Muscle of back (tissue), 13 donors: ENCODE data around the gene AMER3. TPM values are rescaled to one million over a fixed set of nuclear protein-coding genes. Genes with fewer than 3 reads are reported as not detected.
"Not testable (repeated sequence)": the region's sequence is repeated elsewhere in the genome, so short reads cannot be mapped to it uniquely, and the experiment has no call there.

Experiments used
- DNase-seq, 3 donors: peaks; one replicate each; pipeline versions ENCODE4 v3.0.0 to v3.0.0-alpha.2; 2013
- long read RNA-seq, 9 donors: transcript quantifications; one replicate each; lab custom pipeline, GENCODE V29; 2026
- polyA plus RNA-seq, 10 donors: library from polyadenylated mRNA; unstranded; fragments of 120-200 nt; gene quantifications; one replicate each; pipeline ENCODE4 v1.2.1, GENCODE V29; 2013; ENCODE audit not compliant: insufficient read length in 10 of 10

Gene AMER3, protein sequence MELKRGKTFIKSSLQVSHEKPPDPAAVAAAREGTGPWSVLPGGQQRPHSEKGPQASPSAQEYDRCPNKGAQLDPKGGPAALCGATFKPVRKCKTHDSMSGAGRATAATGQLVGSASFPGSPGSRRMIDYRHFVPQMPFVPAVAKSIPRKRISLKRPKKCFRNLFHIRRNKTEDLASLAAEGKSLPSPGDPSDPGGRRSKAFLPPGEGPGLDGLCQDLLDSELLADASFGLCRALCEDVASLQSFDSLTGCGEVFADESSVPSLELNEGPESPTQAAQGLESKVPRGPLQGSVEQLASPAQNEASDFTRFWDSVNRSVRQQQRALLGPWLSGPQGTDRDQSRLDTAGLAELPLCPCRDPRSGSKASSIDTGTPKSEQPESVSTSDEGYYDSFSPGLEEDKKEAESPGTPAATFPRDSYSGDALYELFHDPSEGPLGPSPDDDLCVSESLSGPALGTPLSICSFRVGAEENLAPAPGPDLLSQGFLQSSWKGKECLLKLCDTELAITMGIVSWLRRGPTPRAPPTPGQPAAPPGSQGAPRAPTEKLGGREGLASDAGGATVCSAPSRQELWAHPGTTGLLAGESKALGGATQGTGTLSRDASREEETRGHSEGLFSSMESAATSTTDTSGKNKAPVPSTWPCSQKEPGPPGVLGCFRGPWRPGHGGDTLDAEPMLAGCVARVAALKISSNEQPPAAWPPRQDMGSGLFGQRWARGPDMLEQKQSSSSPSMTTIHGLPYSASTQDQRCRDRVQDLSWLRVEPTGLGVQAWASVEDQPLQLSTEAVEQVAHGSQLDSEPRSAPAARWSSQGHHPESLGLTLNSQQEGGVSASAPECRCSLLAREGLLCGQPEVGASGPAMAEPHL
- polyA plus RNA-seq, result not detected
- long read RNA-seq, donor 1, result 0 reads
- long read RNA-seq, donor 2, result 0 reads
- long read RNA-seq, donor 3, result 0 reads
- long read RNA-seq, donor 4, result 0 reads
- long read RNA-seq, donor 5, result 0 reads
- long read RNA-seq, donor 6, result 0 reads
- long read RNA-seq, donor 7, result 0 reads
- long read RNA-seq, donor 8, result 0 reads
- long read RNA-seq, donor 9, result 0 reads

- peak in 1 of 3 donors; percentile 7 for DNase-seq
Measured at GRCh38 chr2:130755256-130756052, at the start of gene AMER3. Gene AMER3, plus strand, starts transcription at chr2:130755540. Its CDS starts 6,533 bp downstream, at chr2:130762073.

- DNase-seq, result not testable (repeated sequence)
Measured at GRCh38 chr2:130714795-130715194, 40.5 kb upstream of the AMER3 start.

- DNase-seq, result no peak
Measured at GRCh38 chr2:130720036-130720435, 35.3 kb upstream of the AMER3 start.

DNA sequence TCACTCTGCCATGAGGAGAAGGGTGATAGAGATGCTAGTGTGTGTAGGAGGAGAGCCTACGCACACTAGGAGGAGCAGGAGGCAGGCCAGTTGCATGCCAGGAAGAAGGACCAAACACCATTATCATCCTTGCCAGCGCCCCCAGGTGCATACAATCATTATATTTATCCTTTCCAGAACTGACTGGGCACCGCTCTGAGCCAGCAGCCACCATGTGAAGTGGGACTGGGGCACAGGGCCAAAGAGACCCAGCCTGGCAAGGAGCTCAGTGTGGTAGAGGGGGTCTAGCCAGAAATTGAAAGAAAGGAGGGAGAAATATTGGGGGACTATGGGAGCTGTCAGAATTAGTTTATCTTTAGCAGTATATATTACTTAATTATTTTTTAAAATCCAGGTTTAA, 34.8 kb upstream of the AMER3 start:
- DNase-seq, result no peak

- DNase-seq, result no peak
Measured at GRCh38 chr2:130724455-130724854, 30.9 kb upstream of the AMER3 start.

DNA sequence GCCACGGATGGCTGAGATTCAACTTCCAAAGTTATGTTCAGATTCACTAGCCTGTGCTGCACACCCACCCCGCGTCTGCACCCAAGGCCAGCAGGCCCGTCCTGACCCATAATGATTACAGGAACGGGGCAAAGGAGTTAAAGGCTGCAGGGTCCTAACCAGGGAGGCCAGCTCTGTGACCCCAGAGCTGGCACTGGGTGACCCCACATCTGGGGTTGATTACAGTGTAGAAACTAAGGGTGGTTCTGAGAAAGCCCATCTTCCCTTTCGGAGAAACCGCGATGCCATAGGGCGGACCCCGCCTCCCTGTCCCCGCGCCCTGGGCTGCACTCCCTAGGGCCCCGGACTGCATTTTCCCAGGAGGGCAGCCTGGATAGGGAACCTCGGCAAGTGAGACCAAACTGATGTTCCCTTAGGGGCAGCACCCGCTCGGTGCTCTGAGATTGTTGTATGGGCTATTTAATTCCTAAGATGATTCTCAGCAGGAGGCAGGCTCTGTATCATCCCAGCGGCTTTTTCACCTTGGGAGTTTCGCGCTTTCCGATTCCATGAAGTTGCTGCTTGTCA, 28.6 kb upstream of the AMER3 start:
- no peak for DNase-seq

DNA sequence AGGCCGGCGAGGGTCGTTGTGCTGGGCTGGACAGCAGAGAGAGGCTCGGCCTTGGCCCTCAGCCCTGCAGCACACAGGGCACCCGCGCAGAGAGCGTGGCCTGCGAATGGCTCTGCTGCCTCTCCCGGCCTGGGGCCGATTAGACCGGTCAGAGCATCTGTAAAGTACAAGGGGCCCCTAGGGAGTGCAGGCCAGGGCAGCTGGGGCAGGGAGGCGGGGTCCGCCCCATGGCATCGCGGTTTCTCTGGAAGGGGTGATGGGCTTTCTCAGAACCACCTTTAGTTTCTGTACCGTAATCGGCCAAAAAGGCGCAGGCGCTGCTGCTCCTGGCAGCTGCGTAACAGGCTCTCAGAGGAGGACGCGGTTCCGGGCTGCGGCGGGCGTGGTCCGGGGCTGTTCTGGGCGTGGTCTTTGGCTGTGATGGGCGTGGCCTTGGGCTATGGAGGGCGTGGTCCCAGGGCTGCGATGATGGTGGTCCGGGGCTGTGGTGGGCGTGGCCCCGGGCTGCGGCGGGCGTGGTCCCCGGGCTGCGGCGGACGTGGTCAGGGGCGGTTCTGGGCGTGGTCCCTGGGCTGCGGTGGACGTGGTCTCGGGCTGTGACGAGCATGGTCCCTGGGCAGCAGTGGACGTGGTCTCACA, 27.9 kb upstream of the AMER3 start:
- peak; percentile 47 to 74 (median 55) for DNase-seq

- no peak for DNase-seq
Measured at GRCh38 chr2:130728007-130728454, 27.3 kb upstream of the AMER3 start.

DNA sequence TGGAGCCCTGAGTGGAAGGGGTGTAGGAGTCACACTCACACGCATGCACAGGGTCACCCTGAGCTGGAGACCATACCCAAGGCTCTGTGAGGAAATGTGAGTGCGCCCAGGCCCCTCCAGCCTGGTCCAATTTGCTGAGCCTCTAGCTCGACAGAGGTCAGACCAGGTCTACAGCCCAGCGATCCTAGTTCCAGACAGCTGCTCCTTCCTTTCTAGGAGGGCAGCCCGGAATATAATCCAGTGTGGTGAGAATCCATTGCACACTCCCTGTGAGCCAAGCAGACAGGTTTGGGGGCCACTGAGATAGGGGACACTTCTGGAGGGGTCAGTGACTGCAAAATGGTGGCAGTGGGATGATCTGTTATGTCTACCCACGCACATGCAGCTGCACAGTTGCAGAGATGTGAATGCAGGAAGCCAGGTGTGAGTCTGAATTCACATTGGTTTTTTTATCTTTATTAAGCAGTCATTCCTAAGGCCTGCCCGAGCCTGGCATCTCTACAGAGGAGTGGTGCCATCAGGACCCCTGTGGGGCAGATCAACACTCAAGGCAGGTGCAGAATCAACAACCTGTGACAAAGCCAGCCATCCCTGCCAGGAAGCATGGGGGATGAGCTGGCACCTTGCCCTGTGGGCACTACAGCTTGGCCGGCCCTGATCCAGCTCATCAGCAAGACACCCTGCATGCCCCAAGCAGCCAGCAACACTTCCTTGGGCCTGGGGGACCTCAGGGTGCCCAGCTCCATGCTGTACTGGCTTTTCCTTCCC, 26.6 kb upstream of the AMER3 start, which contains the start of gene GPR148:
Gene GPR148 (plus strand): TSS at position 522 of the 768 bp plus-strand sequence. CDS start 82 bp downstream, at position 604.
- no peak for DNase-seq

DNA sequence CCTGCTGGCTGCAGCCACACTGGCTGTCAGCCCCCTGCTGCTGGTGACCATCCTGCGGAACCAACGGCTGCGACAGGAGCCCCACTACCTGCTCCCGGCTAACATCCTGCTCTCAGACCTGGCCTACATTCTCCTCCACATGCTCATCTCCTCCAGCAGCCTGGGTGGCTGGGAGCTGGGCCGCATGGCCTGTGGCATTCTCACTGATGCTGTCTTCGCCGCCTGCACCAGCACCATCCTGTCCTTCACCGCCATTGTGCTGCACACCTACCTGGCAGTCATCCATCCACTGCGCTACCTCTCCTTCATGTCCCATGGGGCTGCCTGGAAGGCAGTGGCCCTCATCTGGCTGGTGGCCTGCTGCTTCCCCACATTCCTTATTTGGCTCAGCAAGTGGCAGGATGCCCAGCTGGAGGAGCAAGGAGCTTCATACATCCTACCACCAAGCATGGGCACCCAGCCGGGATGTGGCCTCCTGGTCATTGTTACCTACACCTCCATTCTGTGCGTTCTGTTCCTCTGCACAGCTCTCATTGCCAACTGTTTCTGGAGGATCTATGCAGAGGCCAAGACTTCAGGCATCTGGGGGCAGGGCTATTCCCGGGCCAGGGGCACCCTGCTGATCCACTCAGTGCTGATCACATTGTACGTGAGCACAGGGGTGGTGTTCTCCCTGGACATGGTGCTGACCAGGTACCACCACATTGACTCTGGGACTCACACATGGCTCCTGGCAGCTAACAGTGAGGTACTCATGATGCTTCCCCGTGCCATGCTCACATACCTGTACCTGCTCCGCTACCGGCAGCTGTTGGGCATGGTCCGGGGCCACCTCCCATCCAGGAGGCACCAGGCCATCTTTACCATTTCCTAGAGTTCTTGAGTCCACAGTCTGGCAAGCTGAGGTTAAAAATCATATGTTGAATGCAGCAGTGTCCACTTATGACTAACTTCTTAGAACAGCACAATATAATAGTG, 25.7 kb upstream of the AMER3 start:
- DNase-seq, result no peak

DNA sequence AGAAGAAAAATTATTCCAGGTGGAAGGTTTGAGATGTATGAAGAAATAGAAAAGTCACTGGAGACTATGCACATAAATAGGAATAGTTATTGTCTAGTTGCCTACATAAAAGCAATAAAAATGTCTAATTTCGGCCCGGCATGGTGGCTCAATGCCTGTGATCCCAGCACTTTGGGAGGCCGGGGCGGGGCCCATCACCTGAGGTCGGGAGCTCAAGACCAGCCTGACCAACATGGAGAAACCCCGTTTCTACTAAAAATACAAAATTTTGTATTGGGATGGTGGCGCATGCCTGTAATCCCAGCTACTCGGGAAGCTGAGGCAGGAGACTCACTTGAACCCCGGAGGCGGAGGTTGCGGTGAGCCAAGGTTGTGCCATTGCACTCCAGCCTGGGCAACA, 23.1 kb upstream of the AMER3 start:
- DNase-seq, result not testable (repeated sequence)

DNA sequence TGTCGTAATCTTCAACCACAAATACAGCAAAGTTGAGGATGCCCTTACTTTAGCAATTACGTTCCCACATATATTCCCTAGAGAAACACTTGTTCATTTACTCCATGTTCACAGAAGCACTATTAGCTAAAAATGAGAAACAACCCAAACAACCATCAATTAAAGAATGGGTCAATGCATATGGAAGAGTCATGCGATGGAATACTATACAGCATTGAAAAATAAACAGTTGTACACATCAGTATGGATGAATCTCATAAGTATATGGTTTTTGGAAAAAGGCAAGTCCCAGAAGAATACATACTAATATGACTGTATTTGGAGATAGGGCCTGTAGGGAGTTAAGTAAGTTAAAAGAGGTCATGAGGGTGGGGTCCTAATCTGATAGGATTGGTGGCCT, 20.1 kb upstream of the AMER3 start:
- DNase-seq, result no peak

DNA sequence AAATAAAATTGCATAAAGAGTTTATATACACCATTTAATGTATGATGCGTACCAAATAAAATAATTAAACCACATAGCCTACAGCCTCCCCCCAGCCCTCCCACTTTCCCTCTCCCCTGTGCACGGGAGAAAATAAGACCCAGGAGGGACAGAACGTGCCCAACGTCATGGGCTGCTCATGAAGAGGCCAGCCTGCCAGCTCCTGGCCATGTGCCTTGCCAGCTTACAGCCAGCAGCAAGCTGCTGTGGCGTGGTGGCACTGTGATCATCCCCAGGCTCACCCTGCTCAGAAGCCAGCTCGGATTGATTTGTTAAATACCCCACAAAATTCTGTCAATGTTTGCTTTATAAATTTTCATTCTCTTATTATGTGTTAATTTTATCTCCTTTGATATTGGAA, 18.9 kb upstream of the AMER3 start:
- no peak for DNase-seq

DNA sequence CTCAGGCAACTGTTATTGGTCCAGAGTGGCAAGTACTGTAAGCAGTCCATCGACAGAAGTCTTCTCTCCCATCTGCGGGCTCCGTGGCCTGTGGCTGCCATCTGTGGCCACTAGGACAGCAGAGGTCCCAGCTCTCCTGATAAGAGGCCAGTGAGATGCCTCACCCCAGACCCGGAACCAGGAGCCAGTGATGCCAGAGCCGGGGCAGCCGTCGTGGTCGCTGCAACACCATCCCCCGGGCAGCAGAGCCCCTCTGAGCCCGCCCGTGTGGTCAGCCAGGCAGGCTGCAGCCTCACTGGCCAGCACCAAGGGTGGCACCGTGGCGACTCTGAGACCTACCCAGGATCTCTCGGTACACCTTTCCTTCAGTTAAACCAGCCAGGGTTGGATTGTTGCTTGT, 17.7 kb upstream of the AMER3 start:
- no peak for DNase-seq

GRCh38 chr2:130740671-130741070, 14.7 kb upstream of the AMER3 start:
- no peak for DNase-seq

DNA sequence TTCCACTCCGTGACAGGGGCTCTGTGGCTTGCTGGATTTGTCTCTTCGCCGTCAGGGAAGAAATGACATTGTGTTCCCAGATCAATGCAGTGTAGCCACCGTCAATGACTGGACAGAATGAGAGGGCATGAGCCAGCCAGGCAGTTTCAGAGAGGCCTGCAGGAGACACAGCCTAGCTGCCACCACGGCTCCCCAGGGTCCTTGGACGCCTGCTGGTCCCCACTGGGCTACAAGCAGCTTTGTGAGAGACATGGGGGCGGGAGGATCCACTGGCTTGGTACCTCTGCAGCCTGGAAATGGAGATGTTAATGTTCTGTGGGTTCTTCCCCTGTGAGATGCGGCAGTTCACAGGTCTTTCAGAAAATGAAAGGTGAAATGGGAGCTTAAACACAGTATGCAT, 12.1 kb upstream of the AMER3 start:
- DNase-seq, result no peak

- DNase-seq, result no peak
Measured at GRCh38 chr2:130744287-130745117, 10.8 kb upstream of the AMER3 start.
